Chondrocyte (in vitro differentiated cells): ENCODE measurements around the gene CIC. TPM values are rescaled to one million over a fixed set of nuclear protein-coding genes. Genes with fewer than 3 reads are reported as not detected.

Experiments
- DNase-seq: peaks from one replicate; pipeline ENCODE4 v3.0.0; 2021; ENCODE audit warnings: mixed read lengths, low spot score
- H3K27ac Mint-ChIP-seq: one replicate; pipeline ENCODE4 v1.8.0; 2021; ENCODE audit warnings: mild to moderate bottlenecking, moderate library complexity, mixed read lengths; ENCODE audit not compliant: unreplicated experiment
- H3K27me3 Mint-ChIP-seq: 2 replicates; pipeline ENCODE4 v1.8.0; 2021; ENCODE audit warnings: low read depth, mixed read lengths
- H3K36me3 Mint-ChIP-seq: 2 replicates; pipeline ENCODE4 v1.8.0; 2021; ENCODE audit warnings: low read depth, mixed read lengths
- H3K4me1 Mint-ChIP-seq: 2 replicates; pipeline ENCODE4 v1.8.0; 2021; ENCODE audit warnings: low read depth, mild to moderate bottlenecking, mixed read lengths
- H3K4me3 Mint-ChIP-seq: one replicate; pipeline ENCODE4 v1.8.0; 2021; ENCODE audit warnings: mild to moderate bottlenecking, moderate library complexity, mixed read lengths; ENCODE audit not compliant: unreplicated experiment
- H3K9me3 Mint-ChIP-seq: 2 replicates; pipeline ENCODE4 v1.8.0; 2021; ENCODE audit warnings: low read depth, mixed read lengths
- total RNA-seq: library from RNA; stranded (reverse); gene quantifications from 3 replicates; pipeline ENCODE4 v1.2.1, GENCODE V29; 2021
- TF ChIP-seq, protein P1 (sequence below): fragments of 200-600 bp; sonication (generic); IDR thresholded peaks from 2 replicates; pipeline ENCODE4 v1.5.0; 2021; ENCODE audit warnings: antibody characterized with exemption, mild to moderate bottlenecking, moderate library complexity

Gene CIC
- total RNA-seq, 1 donor from 2014 or later: 83.6 TPM

DNA sequence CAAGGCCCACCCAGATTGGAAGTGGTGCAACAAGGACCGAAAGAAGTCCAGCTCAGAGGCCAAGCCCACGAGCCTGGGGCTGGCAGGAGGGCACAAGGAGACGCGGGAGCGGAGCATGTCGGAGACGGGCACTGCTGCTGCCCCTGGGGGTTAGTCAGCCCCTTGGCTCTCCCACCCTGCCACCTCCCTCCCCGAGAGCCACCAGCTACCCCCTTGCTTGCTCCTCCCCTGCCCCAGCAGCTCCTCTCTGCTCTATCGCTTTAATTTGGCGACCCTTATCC, 18.7 kb downstream of the CIC start:
- no peaks in the 10 kb centered on the region for H3K9me3 Mint-ChIP-seq

DNA sequence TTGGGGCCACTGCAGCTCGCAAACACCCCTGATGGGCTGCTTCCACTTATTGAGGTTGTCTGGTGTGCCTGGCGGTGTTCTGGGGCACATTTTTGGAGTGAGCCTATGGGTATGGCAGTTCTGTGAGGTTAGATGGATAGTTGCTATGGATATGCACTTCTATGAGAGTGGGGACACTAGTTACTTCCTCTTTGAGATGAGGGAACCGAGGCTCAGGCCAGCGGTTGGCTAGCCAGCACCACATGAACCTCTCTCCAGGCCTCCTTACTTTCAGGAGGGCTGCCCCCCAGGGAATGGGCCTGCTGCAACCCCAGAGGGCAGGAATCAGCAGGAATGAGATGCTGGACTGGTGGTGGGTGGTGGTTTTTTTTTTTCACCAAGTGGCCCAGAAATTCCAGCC, 19.3 kb downstream of the CIC start:
- Mint-ChIP-seq H3K9me3 (no peaks in the 10 kb centered on the region), H3K4me3 (no peak overlapping the region), H3K36me3 (peaks cover 13% of the 10 kb centered on the region), H3K27ac (no peak overlapping the region), H3K27me3 (no peaks in the 10 kb centered on the region), H3K4me1 (peaks cover 19% of the 10 kb centered on the region)
- DNase-seq: no peak
- TF ChIP-seq, protein P1, sequence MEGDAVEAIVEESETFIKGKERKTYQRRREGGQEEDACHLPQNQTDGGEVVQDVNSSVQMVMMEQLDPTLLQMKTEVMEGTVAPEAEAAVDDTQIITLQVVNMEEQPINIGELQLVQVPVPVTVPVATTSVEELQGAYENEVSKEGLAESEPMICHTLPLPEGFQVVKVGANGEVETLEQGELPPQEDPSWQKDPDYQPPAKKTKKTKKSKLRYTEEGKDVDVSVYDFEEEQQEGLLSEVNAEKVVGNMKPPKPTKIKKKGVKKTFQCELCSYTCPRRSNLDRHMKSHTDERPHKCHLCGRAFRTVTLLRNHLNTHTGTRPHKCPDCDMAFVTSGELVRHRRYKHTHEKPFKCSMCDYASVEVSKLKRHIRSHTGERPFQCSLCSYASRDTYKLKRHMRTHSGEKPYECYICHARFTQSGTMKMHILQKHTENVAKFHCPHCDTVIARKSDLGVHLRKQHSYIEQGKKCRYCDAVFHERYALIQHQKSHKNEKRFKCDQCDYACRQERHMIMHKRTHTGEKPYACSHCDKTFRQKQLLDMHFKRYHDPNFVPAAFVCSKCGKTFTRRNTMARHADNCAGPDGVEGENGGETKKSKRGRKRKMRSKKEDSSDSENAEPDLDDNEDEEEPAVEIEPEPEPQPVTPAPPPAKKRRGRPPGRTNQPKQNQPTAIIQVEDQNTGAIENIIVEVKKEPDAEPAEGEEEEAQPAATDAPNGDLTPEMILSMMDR: no peak

More for the DNA sequence above, 18.7 kb downstream of the CIC start:
- Mint-ChIP-seq H3K27me3 (no peaks in the 10 kb centered on the region), H3K4me3 (no peak overlapping the region), H3K4me1 (peaks cover 19% of the 10 kb centered on the region), H3K36me3 (peaks cover 11% of the 10 kb centered on the region), H3K27ac (no peak overlapping the region)
- DNase-seq: no peak
- TF ChIP-seq, protein P1: no peak

DNA sequence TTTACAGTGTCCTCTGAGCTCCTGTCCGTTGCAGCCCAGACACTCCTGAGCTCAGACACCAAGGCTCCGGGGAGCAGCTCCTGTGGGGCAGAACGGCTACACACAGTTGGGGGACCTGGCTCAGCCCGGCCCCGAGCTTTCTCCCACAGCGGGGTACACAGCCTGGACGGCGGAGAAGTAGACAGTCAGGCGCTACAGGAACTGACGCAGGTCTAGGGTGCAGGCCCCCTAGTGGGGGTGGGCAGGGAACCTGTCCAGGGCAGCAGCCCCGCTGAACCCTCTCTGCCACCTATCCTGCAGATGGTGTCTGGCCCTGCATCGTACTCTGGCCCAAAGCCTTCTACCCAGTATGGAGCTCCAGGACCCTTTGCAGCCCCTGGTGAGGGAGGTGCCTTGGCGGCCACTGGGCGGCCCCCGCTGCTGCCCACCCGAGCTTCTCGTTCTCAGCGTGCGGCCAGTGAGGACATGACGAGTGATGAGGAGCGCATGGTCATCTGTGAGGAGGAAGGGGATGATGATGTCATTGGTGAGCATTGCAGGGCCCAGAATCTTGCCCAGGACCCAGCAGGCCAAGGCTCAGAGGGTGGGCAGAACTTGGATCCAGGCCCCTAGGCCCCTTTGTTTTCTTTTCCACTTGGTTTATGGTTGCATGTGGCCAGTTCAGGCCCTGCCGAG, 20.0 kb downstream of the CIC start:
- Mint-ChIP-seq H3K27me3 (no peaks in the 10 kb centered on the region), H3K4me3 (no peak overlapping the region), H3K9me3 (no peaks in the 10 kb centered on the region), H3K27ac (no peak overlapping the region), H3K4me1 (peaks cover 19% of the 10 kb centered on the region), H3K36me3 (peaks cover 15% of the 10 kb centered on the region)
- TF ChIP-seq, protein P1: no peak
- no peak for DNase-seq

DNA sequence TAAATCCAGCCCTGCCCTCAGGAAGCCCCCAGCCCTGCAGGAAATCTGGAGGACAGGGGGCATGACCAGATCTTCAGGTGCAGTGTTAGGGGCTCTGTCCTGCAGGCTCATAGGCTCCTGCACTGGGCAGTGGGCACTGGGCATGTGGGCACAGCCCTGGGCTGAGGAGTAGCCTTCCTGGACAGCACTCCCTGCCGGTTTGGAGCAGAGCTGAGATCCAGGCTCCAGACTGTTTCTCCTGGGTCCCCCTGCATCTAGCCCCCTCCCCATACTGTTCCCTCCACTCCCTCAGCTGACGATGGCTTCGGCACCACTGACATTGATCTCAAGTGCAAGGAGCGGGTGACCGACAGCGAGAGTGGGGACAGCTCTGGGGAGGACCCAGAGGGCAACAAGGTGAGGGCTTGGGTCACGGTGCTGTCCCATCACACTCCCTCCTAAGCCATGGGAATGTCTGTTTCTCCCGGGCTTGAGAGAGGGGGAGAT, 20.5 kb downstream of the CIC start:
- no peak overlapping the region for H3K27ac Mint-ChIP-seq
- H3K4me1 Mint-ChIP-seq: peaks cover 19% of the 10 kb centered on the region
- no peak overlapping the region for H3K4me3 Mint-ChIP-seq
- H3K9me3 Mint-ChIP-seq: no peaks in the 10 kb centered on the region
- TF ChIP-seq, protein P1: no peak
- DNase-seq: no peak
- H3K36me3 Mint-ChIP-seq: peaks cover 17% of the 10 kb centered on the region
- H3K27me3 Mint-ChIP-seq: no peaks in the 10 kb centered on the region

DNA sequence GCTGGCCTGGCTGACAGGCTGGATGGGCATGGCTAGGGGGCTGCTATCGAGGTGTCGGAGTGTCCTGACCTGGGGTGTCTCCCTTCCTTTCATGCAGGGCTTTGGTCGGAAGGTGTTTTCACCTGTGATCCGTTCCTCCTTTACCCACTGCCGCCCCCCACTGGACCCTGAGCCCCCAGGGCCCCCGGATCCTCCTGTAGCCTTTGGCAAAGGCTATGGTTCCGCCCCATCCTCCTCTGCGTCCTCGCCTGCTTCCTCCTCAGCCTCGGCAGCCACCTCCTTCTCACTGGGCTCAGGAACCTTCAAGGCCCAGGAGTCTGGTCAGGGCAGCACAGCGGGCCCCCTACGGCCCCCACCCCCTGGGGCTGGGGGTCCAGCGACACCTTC, 21.1 kb downstream of the CIC start:
- Mint-ChIP-seq H3K27ac (no peak overlapping the region), H3K9me3 (no peaks in the 10 kb centered on the region), H3K4me3 (no peak overlapping the region), H3K4me1 (peaks cover 14% of the 10 kb centered on the region), H3K36me3 (peaks cover 17% of the 10 kb centered on the region), H3K27me3 (no peaks in the 10 kb centered on the region)
- DNase-seq: no peak
- TF ChIP-seq, protein P1: no peak
